Measurements from ENCODE around the gene TMEM176B.

The TMEM176B gene

DNA sequence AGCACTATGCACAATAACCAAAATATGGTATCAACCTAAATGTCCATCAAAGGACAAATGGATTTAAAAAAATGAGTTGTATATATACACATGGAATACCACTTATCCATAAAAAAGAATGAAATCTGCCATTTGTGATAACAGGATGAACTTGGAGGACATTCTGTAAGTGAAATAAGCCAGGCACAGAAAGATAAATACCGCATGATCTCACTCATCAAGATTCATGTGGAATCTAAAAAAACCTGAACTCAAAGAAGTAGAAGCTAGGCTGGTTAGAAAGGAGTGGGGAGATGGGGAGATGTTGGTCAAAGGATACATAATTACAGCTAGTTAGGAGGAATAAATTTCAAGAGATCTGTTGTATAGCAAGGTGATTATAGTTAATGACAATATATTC, 34.9 kb upstream of the TMEM176B start:
- no peaks in the 10 kb centered on the region for H3K36me3 ChIP-seq (ENCODE audit: control insufficient read depth, insufficient read depth, low read length)
- no peaks in the 10 kb centered on the region for H3K4me1 ChIP-seq (ENCODE audit: control insufficient read depth, insufficient read depth, low read length)
- no peak overlapping the region for H3K27ac ChIP-seq (ENCODE audit: low read depth, low read length)
- H3K27me3 ChIP-seq (ENCODE audit: control insufficient read depth, insufficient read depth, low read length): no peaks in the 10 kb centered on the region
- H3K4me3 ChIP-seq (ENCODE audit: low read length): no peak overlapping the region
- H3K9ac ChIP-seq (ENCODE audit: low read length): no peak overlapping the region

GRCh38 chr7:150831851-150832250, 31.7 kb upstream of the TMEM176B start:
- H3K27ac ChIP-seq (ENCODE audit: low read depth, low read length): no peak overlapping the region
- H3K4me3 ChIP-seq (ENCODE audit: low read length): no peak overlapping the region
- H3K4me1 ChIP-seq (ENCODE audit: control insufficient read depth, insufficient read depth, low read length): no peaks in the 10 kb centered on the region
- no peaks in the 10 kb centered on the region for H3K36me3 ChIP-seq (ENCODE audit: control insufficient read depth, insufficient read depth, low read length)
- no peak overlapping the region for H3K9ac ChIP-seq (ENCODE audit: low read length)
- no peaks in the 10 kb centered on the region for H3K27me3 ChIP-seq (ENCODE audit: control insufficient read depth, insufficient read depth, low read length)

DNA sequence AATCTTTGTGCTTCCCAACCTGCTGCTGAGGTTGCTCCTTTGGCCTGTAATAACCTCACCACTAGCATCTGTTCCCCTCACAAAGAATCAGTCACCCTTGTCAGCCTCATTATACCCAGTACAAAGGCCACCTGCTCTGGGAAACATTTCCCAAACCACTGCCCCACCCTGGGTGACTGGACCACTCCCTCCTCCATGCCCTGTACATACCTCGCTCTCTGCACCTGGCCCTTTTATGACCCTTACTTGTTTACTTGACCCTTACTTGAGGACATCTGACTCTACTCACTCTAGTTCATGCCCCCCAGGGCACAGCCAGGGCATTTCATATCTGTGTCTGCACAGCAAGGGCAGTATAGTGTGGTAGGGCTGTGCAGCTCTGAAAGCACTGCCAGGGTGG, 30.8 kb upstream of the TMEM176B start:
- no peak overlapping the region for H3K4me3 ChIP-seq (ENCODE audit: low read length)
- H3K4me1 ChIP-seq (ENCODE audit: control insufficient read depth, insufficient read depth, low read length): no peaks in the 10 kb centered on the region
- H3K27me3 ChIP-seq (ENCODE audit: control insufficient read depth, insufficient read depth, low read length): no peaks in the 10 kb centered on the region
- no peaks in the 10 kb centered on the region for H3K36me3 ChIP-seq (ENCODE audit: control insufficient read depth, insufficient read depth, low read length)
- no peak overlapping the region for H3K27ac ChIP-seq (ENCODE audit: low read depth, low read length)
- no peak overlapping the region for H3K9ac ChIP-seq (ENCODE audit: low read length)

DNA sequence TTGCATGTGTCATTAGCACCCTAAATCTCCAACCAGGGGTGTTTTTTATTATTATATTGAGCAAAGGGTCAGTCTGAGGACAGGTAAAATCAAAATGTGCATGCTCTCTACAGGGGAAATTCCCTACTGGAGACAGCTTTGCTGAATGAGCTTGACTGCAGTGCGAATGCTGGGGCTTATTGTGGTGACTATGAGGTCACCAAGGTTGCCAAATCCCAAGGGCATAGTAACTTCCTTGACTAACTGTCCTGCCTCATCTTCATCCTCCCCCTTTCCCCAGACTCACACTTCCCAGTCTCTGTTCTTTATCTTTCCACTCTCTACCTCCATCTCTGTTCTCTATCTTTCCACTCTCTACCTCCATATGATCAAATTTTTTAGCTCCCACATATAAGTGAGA, 29.3 kb upstream of the TMEM176B start:
- Histone ChIP-seq H3K27ac (ENCODE audit: low read depth, low read length) (no peak overlapping the region), H3K36me3 (ENCODE audit: control insufficient read depth, insufficient read depth, low read length) (no peaks in the 10 kb centered on the region), H3K4me1 (ENCODE audit: control insufficient read depth, insufficient read depth, low read length) (no peaks in the 10 kb centered on the region), H3K27me3 (ENCODE audit: control insufficient read depth, insufficient read depth, low read length) (no peaks in the 10 kb centered on the region), H3K4me3 (ENCODE audit: low read length) (no peak overlapping the region), H3K9ac (ENCODE audit: low read length) (no peak overlapping the region)

- Histone ChIP-seq H3K27ac (ENCODE audit: low read depth, low read length) (no peak overlapping the region), H3K27me3 (ENCODE audit: control insufficient read depth, insufficient read depth, low read length) (no peaks in the 10 kb centered on the region), H3K36me3 (ENCODE audit: control insufficient read depth, insufficient read depth, low read length) (no peaks in the 10 kb centered on the region), H3K4me3 (ENCODE audit: low read length) (no peak overlapping the region), H3K9ac (ENCODE audit: low read length) (no peak overlapping the region), H3K4me1 (ENCODE audit: control insufficient read depth, insufficient read depth, low read length) (no peaks in the 10 kb centered on the region)
Observed at GRCh38 chr7:150828384-150828783, 28.2 kb upstream of the TMEM176B start.

- H3K9ac ChIP-seq (ENCODE audit: low read length): no peak overlapping the region
Observed at GRCh38 chr7:150826061-150826849, 26.1 kb upstream of the TMEM176B start.

DNA sequence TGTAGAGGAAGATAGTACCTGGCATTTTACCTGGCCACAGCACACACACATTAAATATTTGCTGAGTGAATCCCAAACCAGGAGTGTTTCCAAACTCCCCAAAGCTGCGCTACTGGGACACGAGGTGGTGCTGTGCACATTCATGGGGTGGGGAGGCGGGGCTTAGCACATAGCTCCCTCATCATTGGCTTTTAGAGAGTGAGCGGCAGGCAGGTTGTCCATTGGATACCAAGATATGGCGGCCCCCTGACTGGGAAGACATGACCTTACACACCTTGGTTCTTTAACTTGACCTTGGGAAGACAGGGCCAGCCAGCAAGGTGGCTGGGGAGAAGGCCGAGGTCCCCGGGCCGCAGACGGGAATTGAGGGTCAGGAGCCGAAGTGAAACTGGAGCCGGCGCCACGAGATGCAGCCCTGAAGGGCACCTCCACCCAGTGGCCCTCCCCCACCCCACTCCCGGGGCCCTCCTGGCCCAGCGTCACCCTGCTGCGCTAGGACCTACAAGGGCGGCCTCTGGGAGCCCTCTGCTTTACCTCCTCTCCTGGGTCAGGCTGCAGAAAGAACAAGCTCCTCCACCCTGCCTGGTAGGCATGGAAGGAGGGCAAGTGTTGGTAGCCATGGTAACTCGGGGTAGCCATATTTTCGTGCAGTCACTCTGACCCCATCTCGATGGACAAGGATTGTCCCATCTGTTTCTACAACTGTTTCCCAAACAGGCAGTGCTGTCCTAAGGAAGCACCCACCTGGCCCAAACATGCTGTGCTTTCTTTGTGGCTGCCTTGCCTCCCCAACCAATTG, 24.4 kb upstream of the TMEM176B start:
- Histone ChIP-seq H3K9ac (ENCODE audit: low read length) (no peak overlapping the region), H3K4me1 (ENCODE audit: control insufficient read depth, insufficient read depth, low read length) (no peaks in the 10 kb centered on the region), H3K4me3 (ENCODE audit: low read length) (no peak overlapping the region), H3K36me3 (ENCODE audit: control insufficient read depth, insufficient read depth, low read length) (no peaks in the 10 kb centered on the region), H3K27me3 (ENCODE audit: control insufficient read depth, insufficient read depth, low read length) (no peaks in the 10 kb centered on the region), H3K27ac (ENCODE audit: low read depth, low read length) (no peak overlapping the region)

More at GRCh38 chr7:150826061-150826849, 26.1 kb upstream of the TMEM176B start:
- no peaks in the 10 kb centered on the region for H3K36me3 ChIP-seq (ENCODE audit: control insufficient read depth, insufficient read depth, low read length)
- no peaks in the 10 kb centered on the region for H3K27me3 ChIP-seq (ENCODE audit: control insufficient read depth, insufficient read depth, low read length)
- H3K4me3 ChIP-seq (ENCODE audit: low read length): no peak overlapping the region
- no peaks in the 10 kb centered on the region for H3K4me1 ChIP-seq (ENCODE audit: control insufficient read depth, insufficient read depth, low read length)
- no peak overlapping the region for H3K27ac ChIP-seq (ENCODE audit: low read depth, low read length)

- Histone ChIP-seq H3K27me3 (ENCODE audit: control insufficient read depth, insufficient read depth, low read length) (no peaks in the 10 kb centered on the region), H3K4me3 (ENCODE audit: low read length) (no peak overlapping the region), H3K9ac (ENCODE audit: low read length) (no peak overlapping the region), H3K27ac (ENCODE audit: low read depth, low read length) (no peak overlapping the region), H3K4me1 (ENCODE audit: control insufficient read depth, insufficient read depth, low read length) (no peaks in the 10 kb centered on the region), H3K36me3 (ENCODE audit: control insufficient read depth, insufficient read depth, low read length) (no peaks in the 10 kb centered on the region)
Observed at GRCh38 chr7:150823484-150824126, 23.4 kb upstream of the TMEM176B start.

GRCh38 chr7:150823043-150823442, 22.9 kb upstream of the TMEM176B start:
- H3K4me3 ChIP-seq (ENCODE audit: low read length): no peak overlapping the region
- H3K4me1 ChIP-seq (ENCODE audit: control insufficient read depth, insufficient read depth, low read length): no peaks in the 10 kb centered on the region
- H3K27me3 ChIP-seq (ENCODE audit: control insufficient read depth, insufficient read depth, low read length): no peaks in the 10 kb centered on the region
- H3K27ac ChIP-seq (ENCODE audit: low read depth, low read length): no peak overlapping the region
- no peaks in the 10 kb centered on the region for H3K36me3 ChIP-seq (ENCODE audit: control insufficient read depth, insufficient read depth, low read length)
- H3K9ac ChIP-seq (ENCODE audit: low read length): no peak overlapping the region

DNA sequence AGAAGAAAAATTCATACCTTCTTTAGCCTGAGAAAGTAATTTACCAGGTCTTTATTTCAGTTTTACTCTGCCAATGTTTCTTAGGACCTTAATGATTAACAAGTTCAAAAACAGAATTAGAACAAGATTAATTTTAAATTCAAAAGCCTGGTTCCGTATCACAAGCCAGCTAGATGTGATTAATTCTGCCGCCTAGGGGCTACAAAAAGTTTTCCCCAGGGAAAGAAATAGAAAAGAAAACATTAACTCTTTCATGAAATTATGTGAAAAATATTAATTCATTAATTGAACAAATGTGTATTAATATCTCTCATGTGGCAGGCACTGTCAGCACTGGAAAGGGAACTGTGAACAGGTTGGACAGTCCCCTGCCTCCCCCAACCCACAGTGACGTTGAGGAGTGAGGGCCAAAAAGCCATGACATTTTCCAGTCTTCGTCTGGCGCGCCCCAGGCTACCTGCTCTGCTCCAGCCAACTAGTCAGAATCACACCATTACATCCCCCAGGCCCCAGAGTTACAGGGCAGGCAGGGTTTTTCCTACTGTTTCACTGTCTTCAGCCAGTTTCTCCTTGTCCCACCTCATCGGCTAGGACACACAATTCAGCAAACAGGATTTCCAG, 20.5 kb upstream of the TMEM176B start:
- no peaks in the 10 kb centered on the region for H3K36me3 ChIP-seq (ENCODE audit: control insufficient read depth, insufficient read depth, low read length)
- H3K4me3 ChIP-seq (ENCODE audit: low read length): no peak overlapping the region
- no peak overlapping the region for H3K27ac ChIP-seq (ENCODE audit: low read depth, low read length)
- no peaks in the 10 kb centered on the region for H3K4me1 ChIP-seq (ENCODE audit: control insufficient read depth, insufficient read depth, low read length)
- H3K27me3 ChIP-seq (ENCODE audit: control insufficient read depth, insufficient read depth, low read length): no peaks in the 10 kb centered on the region
- no peak overlapping the region for H3K9ac ChIP-seq (ENCODE audit: low read length)

GRCh38 chr7:150820148-150820547, 20.0 kb upstream of the TMEM176B start:
- Histone ChIP-seq H3K27me3 (ENCODE audit: control insufficient read depth, insufficient read depth, low read length) (no peaks in the 10 kb centered on the region), H3K4me3 (ENCODE audit: low read length) (no peak overlapping the region), H3K27ac (ENCODE audit: low read depth, low read length) (no peak overlapping the region), H3K9ac (ENCODE audit: low read length) (no peak overlapping the region), H3K4me1 (ENCODE audit: control insufficient read depth, insufficient read depth, low read length) (no peaks in the 10 kb centered on the region), H3K36me3 (ENCODE audit: control insufficient read depth, insufficient read depth, low read length) (no peaks in the 10 kb centered on the region)

- Histone ChIP-seq H3K36me3 (ENCODE audit: control insufficient read depth, insufficient read depth, low read length) (no peaks in the 10 kb centered on the region), H3K27ac (ENCODE audit: low read depth, low read length) (no peak overlapping the region)
Observed at GRCh38 chr7:150818971-150819370, 18.8 kb upstream of the TMEM176B start.

More at GRCh38 chr7:150818971-150819370, 18.8 kb upstream of the TMEM176B start:
- no peaks in the 10 kb centered on the region for H3K27me3 ChIP-seq (ENCODE audit: control insufficient read depth, insufficient read depth, low read length)
- H3K9ac ChIP-seq (ENCODE audit: low read length): no peak overlapping the region
- H3K4me1 ChIP-seq (ENCODE audit: control insufficient read depth, insufficient read depth, low read length): no peaks in the 10 kb centered on the region
- no peak overlapping the region for H3K4me3 ChIP-seq (ENCODE audit: low read length)

Measured in rectal smooth muscle tissue (tissue), 1 donor.